ENCODE results near the gene PLAU. TPM values are rescaled to one million over a fixed set of nuclear protein-coding genes. Genes with fewer than 3 reads are reported as not detected.

The PLAU gene
- total and polyA plus RNA-seq, 2 of the 13 experiments (the other 11 are each of a cell fraction or from before 2014, with no cell fraction given): 0.45 to 11.2 TPM

DNA sequence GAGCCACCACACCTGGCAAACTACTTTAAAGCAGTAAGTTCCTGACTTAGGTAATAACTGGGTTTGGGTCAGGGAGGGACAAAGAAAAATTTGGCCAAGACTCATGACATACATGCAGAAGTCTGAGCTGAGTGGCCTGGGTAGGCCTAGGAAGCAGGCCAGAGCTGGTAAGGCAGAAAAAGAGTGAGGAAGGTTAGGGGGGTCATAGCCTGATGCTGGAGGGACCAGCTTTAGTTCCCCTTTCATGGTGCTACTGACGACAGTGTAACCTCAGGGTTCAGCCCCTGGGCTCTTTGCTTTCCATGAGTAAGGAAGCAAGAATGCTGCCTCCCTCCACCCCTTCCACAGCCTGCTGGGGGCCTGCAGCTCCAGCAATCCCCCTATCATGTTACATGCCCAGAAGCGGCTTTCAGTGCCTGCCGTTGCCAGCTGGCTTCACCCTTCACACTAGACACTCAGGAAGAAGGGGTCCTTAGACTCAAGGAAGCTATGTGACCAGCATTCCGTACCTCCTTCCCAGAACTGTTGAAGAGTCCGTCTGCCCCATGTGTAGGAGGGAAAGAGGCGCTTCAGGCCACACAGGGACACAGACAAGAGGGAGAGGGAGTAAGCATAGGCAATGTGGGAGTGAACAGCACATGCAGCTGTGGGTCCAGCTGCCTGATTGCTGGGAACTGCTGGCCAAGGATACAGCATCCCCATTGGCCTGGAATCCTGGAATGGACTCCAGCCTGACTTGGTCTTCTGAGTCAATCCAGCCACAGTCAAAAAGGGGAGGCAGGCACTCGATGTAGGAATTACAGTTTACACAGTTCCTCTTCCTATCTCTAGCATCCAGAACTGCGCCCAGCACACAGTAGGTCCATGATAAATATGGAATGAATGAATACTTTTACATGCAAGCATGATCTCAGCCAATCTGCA is 4.1 kb upstream of the PLAU start (continued):
- TF ChIP-seq, protein P1, sequence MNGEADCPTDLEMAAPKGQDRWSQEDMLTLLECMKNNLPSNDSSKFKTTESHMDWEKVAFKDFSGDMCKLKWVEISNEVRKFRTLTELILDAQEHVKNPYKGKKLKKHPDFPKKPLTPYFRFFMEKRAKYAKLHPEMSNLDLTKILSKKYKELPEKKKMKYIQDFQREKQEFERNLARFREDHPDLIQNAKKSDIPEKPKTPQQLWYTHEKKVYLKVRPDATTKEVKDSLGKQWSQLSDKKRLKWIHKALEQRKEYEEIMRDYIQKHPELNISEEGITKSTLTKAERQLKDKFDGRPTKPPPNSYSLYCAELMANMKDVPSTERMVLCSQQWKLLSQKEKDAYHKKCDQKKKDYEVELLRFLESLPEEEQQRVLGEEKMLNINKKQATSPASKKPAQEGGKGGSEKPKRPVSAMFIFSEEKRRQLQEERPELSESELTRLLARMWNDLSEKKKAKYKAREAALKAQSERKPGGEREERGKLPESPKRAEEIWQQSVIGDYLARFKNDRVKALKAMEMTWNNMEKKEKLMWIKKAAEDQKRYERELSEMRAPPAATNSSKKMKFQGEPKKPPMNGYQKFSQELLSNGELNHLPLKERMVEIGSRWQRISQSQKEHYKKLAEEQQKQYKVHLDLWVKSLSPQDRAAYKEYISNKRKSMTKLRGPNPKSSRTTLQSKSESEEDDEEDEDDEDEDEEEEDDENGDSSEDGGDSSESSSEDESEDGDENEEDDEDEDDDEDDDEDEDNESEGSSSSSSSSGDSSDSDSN (CRISPR knock-in tag; IDR thresholded peaks at IDR 0.05): peak; percentile 35; the same call in 1 of the 2 replicates
- TF ChIP-seq, protein P2, sequence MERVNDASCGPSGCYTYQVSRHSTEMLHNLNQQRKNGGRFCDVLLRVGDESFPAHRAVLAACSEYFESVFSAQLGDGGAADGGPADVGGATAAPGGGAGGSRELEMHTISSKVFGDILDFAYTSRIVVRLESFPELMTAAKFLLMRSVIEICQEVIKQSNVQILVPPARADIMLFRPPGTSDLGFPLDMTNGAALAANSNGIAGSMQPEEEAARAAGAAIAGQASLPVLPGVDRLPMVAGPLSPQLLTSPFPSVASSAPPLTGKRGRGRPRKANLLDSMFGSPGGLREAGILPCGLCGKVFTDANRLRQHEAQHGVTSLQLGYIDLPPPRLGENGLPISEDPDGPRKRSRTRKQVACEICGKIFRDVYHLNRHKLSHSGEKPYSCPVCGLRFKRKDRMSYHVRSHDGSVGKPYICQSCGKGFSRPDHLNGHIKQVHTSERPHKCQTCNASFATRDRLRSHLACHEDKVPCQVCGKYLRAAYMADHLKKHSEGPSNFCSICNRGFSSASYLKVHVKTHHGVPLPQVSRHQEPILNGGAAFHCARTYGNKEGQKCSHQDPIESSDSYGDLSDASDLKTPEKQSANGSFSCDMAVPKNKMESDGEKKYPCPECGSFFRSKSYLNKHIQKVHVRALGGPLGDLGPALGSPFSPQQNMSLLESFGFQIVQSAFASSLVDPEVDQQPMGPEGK (CRISPR knock-in tag; IDR thresholded peaks at IDR 0.05): peak; percentile 48; the same call in 1 of the 2 replicates
- TF ChIP-seq ZNF747 (CRISPR knock-in tag; IDR thresholded peaks at IDR 0.05; ENCODE audit: borderline replicate concordance) (no peak), TEAD2 (CRISPR knock-in tag; IDR thresholded peaks at IDR 0.05) (no peak), CHD4 (IDR thresholded peaks at IDR 0.05; ENCODE audit: borderline replicate concordance, low read length) (no peak), BORCS8-MEF2B (CRISPR knock-in tag; IDR thresholded peaks at IDR 0.05) (no peak), ELF4 (CRISPR knock-in tag; IDR thresholded peaks at IDR 0.05; ENCODE audit: borderline replicate concordance) (no peak), ZNF841 (CRISPR knock-in tag; IDR thresholded peaks at IDR 0.05; ENCODE audit: borderline replicate concordance) (no peak), NFE2L2 (IDR thresholded peaks at IDR 0.05; ENCODE audit: low read length) (no peak), PRMT3 (CRISPR knock-in tag; IDR thresholded peaks at IDR 0.05; ENCODE audit: borderline replicate concordance, low read depth) (no peak), FOSL2 (CRISPR knock-in tag; IDR thresholded peaks at IDR 0.05) (peak; percentile 87), ETV5 (CRISPR knock-in tag; IDR thresholded peaks at IDR 0.05; ENCODE audit: borderline replicate concordance) (no peak), HNRNPUL1 (IDR thresholded peaks at IDR 0.05; ENCODE audit: low read depth, low read length) (no peak), SMC3 (IDR thresholded peaks at IDR 0.05; ENCODE audit: low read length) (0 out of 2 replicates have a peak, but pooled peaks have one; percentile 5), ZKSCAN1 (IDR thresholded peaks at IDR 0.05; ENCODE audit: low read length) (peak; percentile 79; the same call in 1 of the 2 replicates), LCORL (IDR thresholded peaks at IDR 0.05) (no peak), LCORL (CRISPR knock-in tag; IDR thresholded peaks at IDR 0.05) (0 out of 2 replicates have a peak, but pooled peaks have one; percentile 38), ZNF274 (CRISPR knock-in tag; IDR thresholded peaks at IDR 0.05) (no peak)
- TF ChIP-seq, protein P3, sequence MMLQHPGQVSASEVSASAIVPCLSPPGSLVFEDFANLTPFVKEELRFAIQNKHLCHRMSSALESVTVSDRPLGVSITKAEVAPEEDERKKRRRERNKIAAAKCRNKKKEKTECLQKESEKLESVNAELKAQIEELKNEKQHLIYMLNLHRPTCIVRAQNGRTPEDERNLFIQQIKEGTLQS (CRISPR knock-in tag; IDR thresholded peaks at IDR 0.05): 0 out of 2 replicates have a peak, but pooled peaks have one; percentile 23
- TF ChIP-seq, protein P4, sequence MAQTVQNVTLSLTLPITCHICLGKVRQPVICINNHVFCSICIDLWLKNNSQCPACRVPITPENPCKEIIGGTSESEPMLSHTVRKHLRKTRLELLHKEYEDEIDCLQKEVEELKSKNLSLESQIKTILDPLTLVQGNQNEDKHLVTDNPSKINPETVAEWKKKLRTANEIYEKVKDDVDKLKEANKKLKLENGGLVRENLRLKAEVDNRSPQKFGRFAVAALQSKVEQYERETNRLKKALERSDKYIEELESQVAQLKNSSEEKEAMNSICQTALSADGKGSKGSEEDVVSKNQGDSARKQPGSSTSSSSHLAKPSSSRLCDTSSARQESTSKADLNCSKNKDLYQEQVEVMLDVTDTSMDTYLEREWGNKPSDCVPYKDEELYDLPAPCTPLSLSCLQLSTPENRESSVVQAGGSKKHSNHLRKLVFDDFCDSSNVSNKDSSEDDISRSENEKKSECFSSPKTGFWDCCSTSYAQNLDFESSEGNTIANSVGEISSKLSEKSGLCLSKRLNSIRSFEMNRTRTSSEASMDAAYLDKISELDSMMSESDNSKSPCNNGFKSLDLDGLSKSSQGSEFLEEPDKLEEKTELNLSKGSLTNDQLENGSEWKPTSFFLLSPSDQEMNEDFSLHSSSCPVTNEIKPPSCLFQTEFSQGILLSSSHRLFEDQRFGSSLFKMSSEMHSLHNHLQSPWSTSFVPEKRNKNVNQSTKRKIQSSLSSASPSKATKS (CRISPR knock-in tag; IDR thresholded peaks at IDR 0.05): no peak
- TF ChIP-seq, protein P5, sequence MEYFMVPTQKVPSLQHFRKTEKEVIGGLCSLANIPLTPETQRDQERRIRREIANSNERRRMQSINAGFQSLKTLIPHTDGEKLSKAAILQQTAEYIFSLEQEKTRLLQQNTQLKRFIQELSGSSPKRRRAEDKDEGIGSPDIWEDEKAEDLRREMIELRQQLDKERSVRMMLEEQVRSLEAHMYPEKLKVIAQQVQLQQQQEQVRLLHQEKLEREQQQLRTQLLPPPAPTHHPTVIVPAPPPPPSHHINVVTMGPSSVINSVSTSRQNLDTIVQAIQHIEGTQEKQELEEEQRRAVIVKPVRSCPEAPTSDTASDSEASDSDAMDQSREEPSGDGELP (IDR thresholded peaks at IDR 0.05; ENCODE audit: borderline replicate concordance, low read depth): no peak
